ENCODE results near the gene RPTOR.

GRCh38 chr17:80940171-80941123 is 395.8 kb downstream of the RPTOR start:
- TF ChIP-seq POLR2A (IDR thresholded peaks at IDR 0.05; ENCODE audit: low read length) (no peak), GATA1 (IDR thresholded peaks at IDR 0.05; ENCODE audit: low read depth, low read length) (no peak)

Data from erythroblast (primary cell).